Immature natural killer cell (primary cell): Measurements from ENCODE around the gene HSD17B13. TPM values are rescaled to one million over a fixed set of nuclear protein-coding genes. Genes with fewer than 3 reads are reported as not detected.
"Not testable (repeated sequence)": the region's sequence is repeated elsewhere in the genome, so short reads cannot be mapped to it uniquely, and the experiment has no call there.

Experiments used
- DNase-seq, 3 donors: peaks; one replicate each; pipeline ENCODE4 v3.0.0; 2022; ENCODE audit warnings: mixed read lengths in 1 of 3
- H3K27ac Mint-ChIP-seq, 6 donors: one replicate each; pipeline ENCODE4 v1.8.0; 2020; ENCODE audit warnings: mixed read lengths in 6 of 6, mild to moderate bottlenecking in 5 of 6, inconsistent platforms in 4 of 6, moderate library complexity in 3 of 6
- H3K27me3 Mint-ChIP-seq, 3 donors: one replicate each; pipeline ENCODE4 v1.8.0; 2020 to 2021; ENCODE audit warnings: low read depth in 3 of 3, mild to moderate bottlenecking in 3 of 3, mixed read lengths in 3 of 3, moderate library complexity in 3 of 3, inconsistent platforms in 1 of 3
- H3K36me3 Mint-ChIP-seq, 3 donors: one replicate each; pipeline ENCODE4 v1.8.0; 2020; ENCODE audit warnings: mixed read lengths in 3 of 3, inconsistent platforms in 2 of 3, mild to moderate bottlenecking in 2 of 3
- H3K4me1 Mint-ChIP-seq, 2 donors: one replicate each; pipeline ENCODE4 v1.8.0; 2020; ENCODE audit warnings: inconsistent platforms in 2 of 2, mild to moderate bottlenecking in 2 of 2, mixed read lengths in 2 of 2, moderate library complexity in 1 of 2
- H3K4me3 Mint-ChIP-seq, 5 donors: one replicate each; pipeline ENCODE4 v1.8.0; 2020; ENCODE audit warnings: mild to moderate bottlenecking in 5 of 5, mixed read lengths in 5 of 5, inconsistent platforms in 3 of 5, moderate library complexity in 3 of 5
- H3K9me3 Mint-ChIP-seq, 6 donors: one replicate each; pipeline ENCODE4 v1.8.0; 2020; ENCODE audit warnings: mild to moderate bottlenecking in 6 of 6, mixed read lengths in 6 of 6, inconsistent platforms in 4 of 6, moderate library complexity in 3 of 6
- polyA plus RNA-seq, 3 donors: library from polyadenylated mRNA; unstranded; fragments of 300-500 nt; fragmentation: Illumina TruSeq; gene quantifications; one replicate each; pipeline ENCODE4 v1.2.3, GENCODE V29; 2021

Gene HSD17B13
- polyA plus RNA-seq, 3 donors from 2014 or later: 0.10 TPM; not detected in 2

DNA sequence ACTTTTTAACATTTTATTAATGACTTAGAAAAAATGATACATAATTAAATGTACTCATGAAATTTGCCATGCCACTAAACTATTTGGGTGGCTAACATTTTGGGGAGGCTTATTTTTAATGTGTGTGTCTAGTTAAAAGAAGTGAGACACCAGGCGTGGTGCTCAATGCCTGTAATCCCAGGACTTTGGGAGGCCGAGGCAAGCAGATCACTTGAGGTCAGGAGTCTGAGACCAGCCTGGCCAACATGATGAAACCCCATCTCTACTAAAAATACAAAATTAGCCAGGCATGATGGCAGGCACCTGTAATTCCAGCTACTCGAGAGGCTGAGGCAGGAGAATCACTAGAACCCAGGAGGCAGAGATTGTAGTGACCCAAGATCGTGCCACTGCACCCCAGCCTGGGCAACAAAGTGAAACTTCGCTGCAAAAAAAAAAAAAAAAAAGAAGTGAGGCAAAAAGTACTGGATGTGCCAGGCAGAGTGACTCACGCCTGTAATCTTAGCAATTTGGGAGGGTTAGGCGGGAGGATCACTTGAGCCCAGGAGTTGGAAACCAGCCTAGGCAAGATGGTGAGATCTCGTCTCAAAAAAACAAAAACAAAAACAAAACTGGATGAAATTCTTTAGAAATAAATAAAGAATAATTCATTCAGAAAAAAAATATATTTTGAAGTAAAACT, 19.4 kb upstream of the HSD17B13 start:
- not testable (repeated sequence) for H3K4me3 Mint-ChIP-seq, H3K27me3 Mint-ChIP-seq, DNase-seq, H3K27ac Mint-ChIP-seq
- H3K9me3 Mint-ChIP-seq: peaks cover 0 to 14% (median 3%) of the 10 kb centered on the region in 6 donors
- peaks cover 32 to 47% (median 44%) of the 10 kb centered on the region in 3 donors for H3K36me3 Mint-ChIP-seq
- peaks cover 3 to 15% of the 10 kb centered on the region in 2 donors for H3K4me1 Mint-ChIP-seq

DNA sequence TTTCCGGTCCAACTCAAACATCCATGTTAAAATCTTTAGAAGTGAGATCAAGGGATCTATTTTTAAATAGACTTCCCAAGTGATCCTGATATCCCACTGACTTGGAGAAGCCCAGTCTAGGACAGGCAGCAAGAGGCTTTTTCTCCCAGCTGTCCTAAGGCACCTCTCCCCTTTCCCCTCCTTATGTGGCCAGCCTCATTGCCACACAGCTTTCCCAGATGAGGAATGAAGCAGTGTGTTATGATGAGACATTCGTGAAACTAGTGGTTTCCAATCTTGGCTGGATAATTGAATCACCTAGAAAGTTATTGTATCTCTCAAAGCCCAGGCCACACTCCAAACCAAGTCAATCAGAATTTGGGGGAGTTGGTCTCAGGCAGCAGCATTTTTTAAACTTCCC, 16.8 kb upstream of the HSD17B13 start:
- Mint-ChIP-seq H3K36me3 (peaks cover 34 to 52% (median 46%) of the 10 kb centered on the region in 3 donors), H3K27ac (no peak overlapping the region), H3K9me3 (peaks cover 0 to 5% (median 3%) of the 10 kb centered on the region in 6 donors)

GRCh38 chr4:87337361-87337760, 14.7 kb upstream of the HSD17B13 start:
- peaks cover 0 to 3% (median 0%) of the 10 kb centered on the region in 3 donors for H3K27me3 Mint-ChIP-seq
- H3K4me3 Mint-ChIP-seq: no peak overlapping the region
- H3K27ac Mint-ChIP-seq: no peak overlapping the region
- peaks cover 6 to 21% (median 20%) of the 10 kb centered on the region in 6 donors for H3K9me3 Mint-ChIP-seq
- DNase-seq: no peak
- H3K36me3 Mint-ChIP-seq: peaks cover 48 to 61% (median 57%) of the 10 kb centered on the region in 3 donors
- H3K4me1 Mint-ChIP-seq: no peaks in the 10 kb centered on the region

More for the DNA sequence above, 16.8 kb upstream of the HSD17B13 start:
- H3K27me3 Mint-ChIP-seq: peaks cover 0 to 3% (median 0%) of the 10 kb centered on the region in 3 donors
- no peak for DNase-seq
- no peak overlapping the region for H3K4me3 Mint-ChIP-seq
- peaks cover 2 to 8% of the 10 kb centered on the region in 2 donors for H3K4me1 Mint-ChIP-seq

- no peak for DNase-seq
- Mint-ChIP-seq H3K36me3 (peaks cover 37 to 54% (median 49%) of the 10 kb centered on the region in 3 donors), H3K9me3 (peaks cover 17 to 50% (median 41%) of the 10 kb centered on the region in 6 donors), H3K4me3 (no peak overlapping the region), H3K27ac (no peak overlapping the region), H3K4me1 (no peaks in the 10 kb centered on the region), H3K27me3 (peaks cover 0 to 4% (median 3%) of the 10 kb centered on the region in 3 donors)
These were observed 10.6 kb upstream of the HSD17B13 start for GRCh38 chr4:87333267-87333666.

GRCh38 chr4:87330761-87331160, 8.1 kb upstream of the HSD17B13 start:
- no peak for DNase-seq
- Mint-ChIP-seq H3K4me1 (no peaks in the 10 kb centered on the region), H3K36me3 (peaks cover 27 to 36% (median 30%) of the 10 kb centered on the region in 3 donors), H3K4me3 (no peak overlapping the region), H3K27ac (no peak overlapping the region), H3K9me3 (peaks cover 17 to 50% (median 41%) of the 10 kb centered on the region in 6 donors), H3K27me3 (peaks cover 0 to 4% (median 0%) of the 10 kb centered on the region in 3 donors)

DNA sequence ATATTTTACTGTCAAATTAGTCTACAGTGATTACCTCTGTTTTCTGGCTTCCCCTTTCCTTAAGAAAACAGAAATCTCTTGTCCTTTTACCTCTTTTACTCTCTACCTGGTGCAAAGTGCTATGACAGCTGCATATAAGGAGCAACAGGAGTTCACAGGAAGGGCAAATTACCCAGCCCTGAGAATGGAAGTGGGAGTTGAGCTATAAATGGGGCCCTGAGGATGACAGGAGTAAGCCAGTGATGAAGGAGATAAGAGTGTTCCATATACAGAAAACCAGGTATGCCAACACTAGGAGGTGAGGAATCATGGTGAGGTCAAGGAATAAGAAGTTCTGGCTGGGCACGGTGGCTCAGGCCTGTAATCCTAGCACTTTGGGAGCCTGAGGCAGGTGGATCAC, 4.5 kb upstream of the HSD17B13 start:
- no peak overlapping the region for H3K4me3 Mint-ChIP-seq
- H3K36me3 Mint-ChIP-seq: peaks cover 0 to 6% (median 3%) of the 10 kb centered on the region in 3 donors
- no peak for DNase-seq
- no peak overlapping the region for H3K27ac Mint-ChIP-seq
- H3K4me1 Mint-ChIP-seq: no peaks in the 10 kb centered on the region
- H3K27me3 Mint-ChIP-seq: peaks cover 0 to 6% (median 2%) of the 10 kb centered on the region in 3 donors
- peaks cover 10 to 28% (median 19%) of the 10 kb centered on the region in 6 donors for H3K9me3 Mint-ChIP-seq

DNA sequence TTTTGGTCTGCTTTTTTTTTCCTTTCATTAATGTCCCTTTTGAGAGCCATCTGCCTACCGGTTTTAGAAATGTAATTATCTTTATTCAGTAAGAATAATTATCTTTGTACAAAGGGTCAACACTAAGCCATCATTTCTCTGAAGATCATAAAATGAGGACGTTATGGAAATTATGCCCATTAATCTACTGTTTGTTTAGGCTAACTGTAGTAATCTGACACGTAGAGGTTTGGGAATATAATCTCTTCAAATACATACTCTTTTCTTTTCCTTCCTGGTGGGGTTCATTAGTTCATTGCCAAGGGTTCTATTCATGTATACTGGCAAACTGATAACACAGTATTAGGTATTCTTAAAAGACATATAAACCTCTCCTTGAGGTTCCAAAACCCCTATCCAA, 3.8 kb upstream of the HSD17B13 start:
- no peak for DNase-seq
- Mint-ChIP-seq H3K4me1 (no peaks in the 10 kb centered on the region), H3K36me3 (peaks cover 0 to 4% (median 3%) of the 10 kb centered on the region in 3 donors), H3K27ac (no peak overlapping the region), H3K9me3 (peaks cover 4 to 21% (median 13%) of the 10 kb centered on the region in 6 donors), H3K4me3 (no peak overlapping the region), H3K27me3 (peaks cover 0 to 6% (median 2%) of the 10 kb centered on the region in 3 donors)

- DNase-seq: no peak
- Mint-ChIP-seq H3K4me1 (no peaks in the 10 kb centered on the region), H3K36me3 (no peaks in the 10 kb centered on the region), H3K4me3 (no peak overlapping the region), H3K27ac (no peak overlapping the region), H3K27me3 (peaks cover under 1 to 3% (median 2%) of the 10 kb centered on the region in 3 donors), H3K9me3 (no peaks in the 10 kb centered on the region)
These were observed 794 bp downstream of the HSD17B13 start for GRCh38 chr4:87321888-87322287.

GRCh38 chr4:87317527-87317926, 5.2 kb downstream of the HSD17B13 start:
- peaks cover 0 to 1% (median under 1%) of the 10 kb centered on the region in 3 donors for H3K27me3 Mint-ChIP-seq
- DNase-seq: no peak
- H3K36me3 Mint-ChIP-seq: peaks cover 0 to 13% (median 4%) of the 10 kb centered on the region in 3 donors

GRCh38 chr4:87316961-87317360, 5.7 kb downstream of the HSD17B13 start:
- H3K27ac Mint-ChIP-seq: no peak overlapping the region
- no peak overlapping the region for H3K4me3 Mint-ChIP-seq
- DNase-seq: no peak
- H3K27me3 Mint-ChIP-seq: peaks cover 0 to 1% (median 0%) of the 10 kb centered on the region in 3 donors
- H3K4me1 Mint-ChIP-seq: no peaks in the 10 kb centered on the region
- H3K9me3 Mint-ChIP-seq: no peaks in the 10 kb centered on the region
- H3K36me3 Mint-ChIP-seq: peaks cover 0 to 13% (median 4%) of the 10 kb centered on the region in 3 donors

More at GRCh38 chr4:87317527-87317926, 5.2 kb downstream of the HSD17B13 start:
- Mint-ChIP-seq H3K4me1 (no peaks in the 10 kb centered on the region), H3K27ac (no peak overlapping the region), H3K4me3 (no peak overlapping the region), H3K9me3 (no peaks in the 10 kb centered on the region)

GRCh38 chr4:87315000-87315399, 7.7 kb downstream of the HSD17B13 start:
- not testable (repeated sequence) for DNase-seq
- peaks cover 0 to 13% (median 4%) of the 10 kb centered on the region in 3 donors for H3K36me3 Mint-ChIP-seq

GRCh38 chr4:87313756-87314155, 8.9 kb downstream of the HSD17B13 start:
- H3K4me3 Mint-ChIP-seq: no peak overlapping the region
- no peaks in the 10 kb centered on the region for H3K4me1 Mint-ChIP-seq
- H3K9me3 Mint-ChIP-seq: no peaks in the 10 kb centered on the region
- no peak overlapping the region for H3K27ac Mint-ChIP-seq
- peaks cover 0 to 1% (median 0%) of the 10 kb centered on the region in 3 donors for H3K27me3 Mint-ChIP-seq
- peaks cover 0 to 13% (median 4%) of the 10 kb centered on the region in 3 donors for H3K36me3 Mint-ChIP-seq
- DNase-seq: no peak

More at GRCh38 chr4:87315000-87315399, 7.7 kb downstream of the HSD17B13 start:
- not testable (repeated sequence) for H3K27me3 Mint-ChIP-seq, H3K4me1 Mint-ChIP-seq, H3K4me3 Mint-ChIP-seq, H3K9me3 Mint-ChIP-seq, H3K27ac Mint-ChIP-seq

- no peaks in the 10 kb centered on the region for H3K9me3 Mint-ChIP-seq
- H3K4me1 Mint-ChIP-seq: no peaks in the 10 kb centered on the region
- H3K27ac Mint-ChIP-seq: no peak overlapping the region
- H3K27me3 Mint-ChIP-seq: no peaks in the 10 kb centered on the region
- H3K4me3 Mint-ChIP-seq: no peak overlapping the region
- H3K36me3 Mint-ChIP-seq: peaks cover 0 to 17% (median 4%) of the 10 kb centered on the region in 3 donors
- no peak for DNase-seq
These were observed 11.0 kb downstream of the HSD17B13 start for GRCh38 chr4:87311684-87312083.

GRCh38 chr4:87310691-87311335, 11.9 kb downstream of the HSD17B13 start:
- no peak for DNase-seq
- H3K36me3 Mint-ChIP-seq: peaks cover 0 to 17% (median 9%) of the 10 kb centered on the region in 3 donors
- H3K4me3 Mint-ChIP-seq: no peak overlapping the region
- H3K27ac Mint-ChIP-seq: no peak overlapping the region
- H3K27me3 Mint-ChIP-seq: no peaks in the 10 kb centered on the region
- no peaks in the 10 kb centered on the region for H3K4me1 Mint-ChIP-seq
- H3K9me3 Mint-ChIP-seq: no peaks in the 10 kb centered on the region
